K562 (cell line): Measurements from ENCODE around the gene SIRT2. TPM values are rescaled to one million over a fixed set of nuclear protein-coding genes. Genes with fewer than 3 reads are reported as not detected.

Source experiments
- ATAC-seq: fragments of 200-7000 bp; cut with Tn5 transposase; 3 replicates; pipeline ENCODE4 v1.9.1; 2020; ENCODE audit warnings: moderate library complexity
- BruUV-seq: library from RNA; stranded (reverse); fragments of 400-500 nt; replicated peaks from 2 replicates; lab custom pipeline; 2021; lab: Mats Ljungman, UMichigan
- CTCF ChIA-PET: fragments of 300-600 bp; formaldehyde crosslinking; extraction: SDS; loops from one replicate; lab custom pipeline; 2021; ENCODE audit warnings: low intra/inter-chr PET ratio; lab: Yijun Ruan, JAX
- POLR2A ChIA-PET: fragments of 300-600, 350-650 bp; sonication (Branson Sonifier 250); formaldehyde crosslinking; extraction: SDS; loops from one replicate; lab custom pipeline; 2021; ENCODE audit warnings: antibody characterized with exemption, inconsistent platforms; lab: Yijun Ruan, JAX
- DNase-seq, 4 experiments: peaks; one replicate each; pipeline versions ENCODE4 v3.0.0 to v3.0.0-alpha.2; 2011 to 2018; ENCODE audit warnings: low spot score in 3 of 4, mixed read lengths in 3 of 4; ENCODE audit errors: extremely low read depth in 1 of 4
- FAIRE-seq: peaks from 2 replicates; lab custom pipeline; 2011; peaks lifted over from hg19 to GRCh38; lab: Jason Lieb, UNC
- H2AFZ ChIP-seq: 2 replicates; pipeline ENCODE4 v1.6.0; 2011; ENCODE audit warnings: low read depth, low read length, control low read depth, inconsistent platforms
- H3K27ac ChIP-seq: fragments of 200-600 bp; 3 replicates; pipeline ENCODE4 v1.8.0; 2011; ENCODE audit warnings: low read depth, mild to moderate bottlenecking, control low read depth, inconsistent platforms, low read length, moderate library complexity, mixed read lengths; ENCODE audit errors: extremely low read depth
- H3K27me3 ChIP-seq, 2 experiments: fragments of 300-600 bp in 1 of 2; 2 replicates in 1 of 2; 3 replicates in 1 of 2; pipeline versions ENCODE4 v1.6.0 to v1.8.0; 2011; ENCODE audit warnings: inconsistent platforms in 2 of 2, low read length in 2 of 2, mild to moderate bottlenecking in 1 of 2, mixed read lengths in 1 of 2, moderate library complexity in 1 of 2; ENCODE audit not compliant: control insufficient read depth in 2 of 2, insufficient read depth in 2 of 2
- H3K36me3 ChIP-seq: fragments of 300-600 bp; 3 replicates; pipeline ENCODE4 v1.8.0; 2011; ENCODE audit warnings: mild to moderate bottlenecking, low read length, inconsistent platforms; ENCODE audit not compliant: control insufficient read depth, insufficient read depth
- H3K4me1 ChIP-seq, 2 experiments: fragments of 200-600 bp in 1 of 2; replicated peaks in 1 of 2; 2 replicates in 1 of 2; 3 replicates in 1 of 2; pipeline versions ENCODE4 v1.5.1 to v1.8.0; 2011; ENCODE audit warnings: inconsistent platforms in 2 of 2, low read length in 2 of 2, mild to moderate bottlenecking in 1 of 2, mixed read lengths in 1 of 2, moderate library complexity in 1 of 2; ENCODE audit not compliant: control insufficient read depth in 2 of 2, insufficient read depth in 2 of 2
- H3K4me2 ChIP-seq: 2 replicates; pipeline ENCODE4 v1.6.1; 2011; ENCODE audit warnings: low read length, control low read depth, inconsistent platforms, mixed read lengths; ENCODE audit not compliant: insufficient read depth
- H3K4me3 ChIP-seq: fragments of 200-600 bp; sonication (generic), shearing (Covaris generic); 2 replicates; pipeline ENCODE4 v1.5.1; 2016; ENCODE audit warnings: control low read depth, inconsistent platforms
- H3K79me2 ChIP-seq: fragments of 200-600 bp; 3 replicates; pipeline ENCODE4 v1.8.0; 2011; ENCODE audit warnings: low read length, inconsistent platforms; ENCODE audit not compliant: control insufficient read depth, insufficient read depth
- H3K9ac ChIP-seq, 2 experiments: 2 replicates each; pipeline versions ENCODE4 v1.6.0 to v1.6.1; 2011; ENCODE audit warnings: low read depth in 2 of 2, low read length in 2 of 2, control low read depth in 1 of 2, inconsistent platforms in 1 of 2, mild to moderate bottlenecking in 1 of 2, mixed read lengths in 1 of 2; ENCODE audit not compliant: insufficient read depth in 1 of 2
- H3K9me1 ChIP-seq: one replicate; pipeline ENCODE4 v1.6.0; 2011; ENCODE audit warnings: inconsistent platforms, mild to moderate bottlenecking, low read length, moderate library complexity; ENCODE audit not compliant: control insufficient read depth, insufficient read depth
- H3K9me3 ChIP-seq: replicated peaks from 2 replicates; pipeline ENCODE4 v1.5.1; 2011; ENCODE audit warnings: low read depth, low read length, inconsistent platforms; ENCODE audit not compliant: control insufficient read depth, insufficient read depth
- H4K20me1 ChIP-seq: replicated peaks from 2 replicates; pipeline ENCODE4 v1.6.1; 2011; ENCODE audit warnings: low read length, inconsistent platforms, mixed read lengths; ENCODE audit not compliant: control insufficient read depth, insufficient read depth
- CUX1 ChIP-seq: fragments of 200-800 bp; sonication (Bioruptor generic); IDR thresholded peaks from 2 replicates; pipeline ENCODE4 v1.6.1; 2016; ENCODE audit warnings: missing genetic modification characterization, missing compliant biosample characterization
- DIDO1 ChIP-seq: fragments of 450-650 bp; IDR thresholded peaks from 2 replicates; pipeline ENCODE4 v1.6.1; 2016; ENCODE audit warnings: low read depth, missing biosample characterization, missing genetic modification characterization
- KDM2B ChIP-seq: fragments of 250-450 bp; sonication (Bioruptor Pico); IDR thresholded peaks from 2 replicates; pipeline ENCODE4 v1.8.0; 2021; ENCODE audit warnings: mild to moderate bottlenecking, moderate library complexity
- PTRF ChIP-seq: fragments of 450-650 bp; IDR thresholded peaks from 2 replicates; pipeline ENCODE4 v1.6.1; 2016; ENCODE audit warnings: mild to moderate bottlenecking, missing genetic modification characterization, missing compliant biosample characterization
- TAL1 ChIP-seq: fragments of 450-650 bp; IDR thresholded peaks from 2 replicates; pipeline ENCODE4 v1.6.1; 2016; ENCODE audit warnings: mild to moderate bottlenecking
- ZNF561 ChIP-seq: fragments of 450-650 bp; formaldehyde crosslinking; conservative IDR thresholded peaks from 2 replicates; pipeline ENCODE4 v1.4.0; 2020; ENCODE audit warnings: mild to moderate bottlenecking, moderate library complexity
- ZNF609 ChIP-seq: sonication (generic); formaldehyde crosslinking; IDR thresholded peaks from 2 replicates; pipeline ENCODE4 v1.8.1; 2023; ENCODE audit warnings: missing genetic modification reagents, mild to moderate bottlenecking, borderline replicate concordance
- WGBS: fragments of 100-300 bp; shearing (Covaris generic); methylation state at CpG from one replicate; pipeline ENCODE4 v1.1.6; 2016; ENCODE audit warnings: low coverage, mixed read lengths; ENCODE audit not compliant: insufficient coverage; ENCODE audit errors: missing lambda C conversion rate; 5-methylcytosine and 5-hydroxymethylcytosine counted together
- in situ Hi-C: fragments of 300-500 bp; cut with MboI; formaldehyde crosslinking; loops from 4 replicates; pipeline ENCODE4 v1.15.0; 2018; ENCODE audit warnings: inconsistent platforms, mixed read lengths
- intact Hi-C: fragments of 100-400 bp; cut with micrococcal nuclease; formaldehyde crosslinking; loops from 2 replicates; pipeline ENCODE4 v1.14.2; 2022
- polyA plus RNA-seq, 8 experiments: library from polyadenylated mRNA; depleted of rRNA in 4 of 8; stranded (reverse) in 5 of 8; unstranded in 3 of 8; fragments of >200 nt; fragmentation: Nextera tagmentation in 2 of 8; fragmentation: Illumina TruSeq in 1 of 8; extraction: Ambion mirVana in 2 of 8; extraction: Trizol in 1 of 8; gene quantifications; 2 replicates each; pipeline versions ENCODE4 v1.2.1 to v1.2.3, GENCODE V29; 2011 to 2014; ENCODE audit warnings: inconsistent platforms in 1 of 8, missing spikeins in 1 of 8
- total RNA-seq, 7 experiments: library from RNA; depleted of rRNA in 6 of 7; stranded (reverse); fragments of >200 nt in 6 of 7; fragmentation: Illumina TruSeq in 2 of 7; extraction: Trizol in 2 of 7; gene quantifications; 2 replicates each; pipeline versions ENCODE4 v1.2.1 to v1.2.3, GENCODE V29; 2011 to 2021; ENCODE audit warnings: low replicate concordance in 1 of 7

Gene SIRT2
- total and polyA plus RNA-seq, 9 of the 15 experiments (the other 6 are each of a cell fraction or from before 2014, with no cell fraction given) = 2.3 to 35.2 (median 22.9) TPM

GRCh38 chr19:38942471-38943181 is 43.2 kb upstream of the SIRT2 start (continued):
- TF ChIP-seq PTRF (tag) = no peak
- TF ChIP-seq CUX1 (CRISPR knock-in tag) = no peak
- TF ChIP-seq DIDO1 (tag) = no peak
- TF ChIP-seq, all 486 proteins: peak for 0

GRCh38 chr19:38941979-38942378 is 42.6 kb upstream of the SIRT2 start:
- Histone ChIP-seq H3K27me3 (no peaks in the 10 kb centered on the region), H3K79me2 (no peaks in the 10 kb centered on the region), H3K27ac (no peak overlapping the region), H3K9ac (no peak overlapping the region), H3K9me3 (no peaks in the 10 kb centered on the region), H3K4me3 (no peak overlapping the region), H3K9me1 (no peaks in the 10 kb centered on the region), H3K4me2 (no peak overlapping the region), H4K20me1 (no peaks in the 10 kb centered on the region), H3K36me3 (peaks cover 21% of the 10 kb centered on the region; the same call in 2 of the 3 replicates), H3K4me1 (peaks cover 0 to 11% of the 10 kb centered on the region in 2 experiments; a peak in 2 of 5 replicates), H2AFZ (no peak overlapping the region)
- BruUV-seq = no TSS peak
- CTCF ChIA-PET = no interaction called here
- 55% methylated on average over 2 of the region's 2 CpGs for WGBS
- intact Hi-C loops (no loop called here), in situ Hi-C loops (no loop called here)
- DNase-seq (no peak), ATAC-seq (no peak), FAIRE-seq (no peak)
- POLR2A ChIA-PET = interaction anchor here (0.9 to 1.0 kb wide), 2 partner anchors 9 to 11 kb away, joined by 4 to 7 read pairs; partner anchors contain the start of genes MRPS12 and SARS2
- no peak for TF ChIP-seq ZNF609 (CRISPR knock-in tag)
- TF ChIP-seq KDM2B (CRISPR knock-in tag) = no peak
- TF ChIP-seq TAL1 = no peak
- no peak for TF ChIP-seq ZNF561 (CRISPR knock-in tag)
